Glomerular visceral epithelial cell (primary cell): ENCODE data around the gene OVCA2.

Experiments used
- DNase-seq: peaks from one replicate; pipeline ENCODE4 v3.0.0-alpha.2; 2016; ENCODE audit errors: extremely low spot score

OVCA2 gene

DNA sequence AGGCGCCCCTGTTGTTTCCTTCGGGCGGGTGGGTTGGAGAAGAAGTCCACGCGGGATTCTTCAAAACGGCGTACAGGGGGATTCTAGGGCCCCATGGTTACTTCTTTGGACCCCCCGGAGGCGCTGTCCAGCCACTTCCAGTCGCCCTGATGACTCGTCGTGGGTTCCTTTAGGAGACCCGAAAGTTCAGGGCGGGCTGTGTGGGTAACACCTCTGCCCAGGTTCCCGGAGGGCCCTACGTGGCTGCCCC is 12.4 kb downstream of the OVCA2 start:
- DNase-seq: no peak

DNA sequence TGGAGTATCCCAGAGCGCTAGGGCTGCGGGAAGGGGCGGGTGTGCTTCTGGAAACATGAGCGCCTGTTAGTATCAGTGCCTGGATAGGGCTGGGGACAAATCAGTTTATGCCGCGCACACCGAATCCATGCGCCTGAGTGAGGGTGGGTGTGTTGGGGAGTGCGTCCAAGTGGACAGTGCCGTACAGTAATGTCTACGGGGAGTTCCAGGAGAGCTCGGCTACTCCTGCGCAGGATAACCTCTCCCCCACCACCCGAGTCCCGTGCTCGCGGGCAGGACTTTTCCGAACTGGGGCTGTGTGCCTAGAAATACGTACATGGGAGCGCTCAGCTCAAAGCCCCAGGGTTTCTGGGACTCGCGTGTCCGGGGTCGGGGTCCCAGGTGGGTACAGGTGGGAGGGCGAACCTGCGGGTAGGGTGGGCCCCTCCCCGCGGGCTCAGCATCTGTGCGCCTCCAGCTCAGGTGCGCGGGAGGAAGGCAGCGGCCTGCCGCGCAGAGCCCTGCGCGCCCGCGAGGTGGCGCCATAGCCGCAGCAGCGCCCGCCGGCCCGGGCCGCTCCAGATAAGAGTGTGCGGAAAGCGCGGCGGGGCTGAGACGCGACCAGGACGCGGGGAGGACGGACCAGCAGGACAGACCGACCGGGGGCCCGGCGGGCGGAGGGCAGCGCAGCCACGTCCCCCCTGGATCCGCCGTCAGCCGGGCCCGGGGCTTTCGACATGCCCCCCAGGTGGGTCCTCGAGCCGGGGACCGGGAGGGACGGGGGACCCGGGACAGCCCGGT is 12.9 kb downstream of the OVCA2 start, which contains the start of gene HIC1:
HIC1 (plus strand) TSS at position 592 of the 780 bp plus-strand sequence. CDS start 1,588 bp downstream, outside the sequence.
- DNase-seq: peak; percentile 73

- no peak for DNase-seq
Measured at GRCh38 chr17:2055292-2056205, 13.7 kb downstream of the OVCA2 start.

GRCh38 chr17:2056206-2057174 is 14.7 kb downstream of the OVCA2 start:
- no peak for DNase-seq

- no peak for DNase-seq
Measured at GRCh38 chr17:2057175-2057759, 15.4 kb downstream of the OVCA2 start.

DNA sequence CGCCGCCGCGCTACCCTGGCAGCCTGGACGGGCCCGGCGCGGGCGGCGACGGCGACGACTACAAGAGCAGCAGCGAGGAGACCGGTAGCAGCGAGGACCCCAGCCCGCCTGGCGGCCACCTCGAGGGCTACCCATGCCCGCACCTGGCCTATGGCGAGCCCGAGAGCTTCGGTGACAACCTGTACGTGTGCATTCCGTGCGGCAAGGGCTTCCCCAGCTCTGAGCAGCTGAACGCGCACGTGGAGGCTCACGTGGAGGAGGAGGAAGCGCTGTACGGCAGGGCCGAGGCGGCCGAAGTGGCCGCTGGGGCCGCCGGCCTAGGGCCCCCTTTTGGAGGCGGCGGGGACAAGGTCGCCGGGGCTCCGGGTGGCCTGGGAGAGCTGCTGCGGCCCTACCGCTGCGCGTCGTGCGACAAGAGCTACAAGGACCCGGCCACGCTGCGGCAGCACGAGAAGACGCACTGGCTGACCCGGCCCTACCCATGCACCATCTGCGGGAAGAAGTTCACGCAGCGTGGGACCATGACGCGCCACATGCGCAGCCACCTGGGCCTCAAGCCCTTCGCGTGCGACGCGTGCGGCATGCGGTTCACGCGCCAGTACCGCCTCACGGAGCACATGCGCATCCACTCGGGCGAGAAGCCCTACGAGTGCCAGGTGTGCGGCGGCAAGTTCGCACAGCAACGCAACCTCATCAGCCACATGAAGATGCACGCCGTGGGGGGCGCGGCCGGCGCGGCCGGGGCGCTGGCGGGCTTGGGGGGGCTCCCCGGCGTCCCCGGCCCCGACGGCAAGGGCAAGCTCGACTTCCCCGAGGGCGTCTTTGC is 16.2 kb downstream of the OVCA2 start:
- DNase-seq: no peak

- no peak for DNase-seq
Measured at GRCh38 chr17:2058586-2059546, 17.0 kb downstream of the OVCA2 start.

DNA sequence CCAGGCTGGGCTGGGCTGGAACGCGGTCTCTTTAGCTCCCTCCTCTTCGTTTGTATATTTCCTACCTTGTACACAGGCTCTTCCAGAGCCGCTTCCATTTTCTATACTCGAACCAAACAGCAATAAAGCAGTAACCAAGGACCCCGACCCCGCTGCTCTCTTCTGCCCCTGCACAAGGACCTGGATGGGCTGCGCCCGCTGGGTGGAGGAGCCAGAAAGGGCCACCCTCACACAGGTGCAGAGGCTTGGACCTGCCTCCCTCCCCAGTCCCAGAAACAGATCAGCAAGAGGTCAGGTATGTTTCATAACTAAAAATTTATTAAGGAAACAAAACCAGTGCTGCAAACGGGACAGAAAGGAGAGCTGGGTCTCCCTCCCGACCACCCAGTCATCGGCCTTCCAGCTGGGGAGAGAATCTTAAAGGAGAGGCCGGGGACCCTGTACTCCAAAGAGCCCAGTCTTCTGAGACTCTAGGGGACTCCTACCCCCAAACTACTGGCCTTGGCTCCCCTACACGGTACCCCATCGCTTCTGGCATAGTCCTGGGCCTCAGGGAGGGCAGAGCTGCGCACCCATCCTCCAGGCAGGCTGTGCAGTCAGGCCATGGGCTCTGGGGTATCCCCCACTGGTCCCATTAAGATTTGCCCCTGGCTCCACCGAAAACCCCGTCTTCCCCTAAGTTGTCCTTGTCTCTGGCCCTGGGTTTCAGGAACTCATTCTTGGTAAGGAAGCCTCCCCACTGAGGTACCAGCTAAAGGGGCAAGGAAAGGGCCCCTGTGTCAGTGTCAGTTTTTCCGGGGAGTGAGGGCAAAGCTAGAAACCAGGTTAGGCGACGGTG is 17.9 kb downstream of the OVCA2 start:
- no peak for DNase-seq

DNA sequence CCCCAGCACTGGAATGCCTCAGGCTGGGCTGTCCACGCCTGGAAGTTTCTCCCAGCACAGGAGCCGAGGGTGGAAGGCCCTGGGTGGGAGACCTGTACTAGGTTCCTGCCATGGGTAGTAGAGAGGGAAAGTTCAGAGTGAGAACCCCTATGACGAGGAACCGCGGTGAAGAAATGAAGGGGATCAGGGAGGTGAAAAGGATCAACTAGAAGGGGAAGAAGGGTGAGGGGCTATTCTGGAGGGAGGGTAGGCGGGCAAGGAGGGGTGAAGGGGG is 18.5 kb downstream of the OVCA2 start:
- no peak for DNase-seq

- no peak for DNase-seq
Measured at GRCh38 chr17:2060681-2061440, 19.0 kb downstream of the OVCA2 start.

- DNase-seq: no peak
Measured at GRCh38 chr17:2061441-2061958, 19.7 kb downstream of the OVCA2 start.

GRCh38 chr17:2062571-2063183 is 20.9 kb downstream of the OVCA2 start:
- DNase-seq: no peak

DNA sequence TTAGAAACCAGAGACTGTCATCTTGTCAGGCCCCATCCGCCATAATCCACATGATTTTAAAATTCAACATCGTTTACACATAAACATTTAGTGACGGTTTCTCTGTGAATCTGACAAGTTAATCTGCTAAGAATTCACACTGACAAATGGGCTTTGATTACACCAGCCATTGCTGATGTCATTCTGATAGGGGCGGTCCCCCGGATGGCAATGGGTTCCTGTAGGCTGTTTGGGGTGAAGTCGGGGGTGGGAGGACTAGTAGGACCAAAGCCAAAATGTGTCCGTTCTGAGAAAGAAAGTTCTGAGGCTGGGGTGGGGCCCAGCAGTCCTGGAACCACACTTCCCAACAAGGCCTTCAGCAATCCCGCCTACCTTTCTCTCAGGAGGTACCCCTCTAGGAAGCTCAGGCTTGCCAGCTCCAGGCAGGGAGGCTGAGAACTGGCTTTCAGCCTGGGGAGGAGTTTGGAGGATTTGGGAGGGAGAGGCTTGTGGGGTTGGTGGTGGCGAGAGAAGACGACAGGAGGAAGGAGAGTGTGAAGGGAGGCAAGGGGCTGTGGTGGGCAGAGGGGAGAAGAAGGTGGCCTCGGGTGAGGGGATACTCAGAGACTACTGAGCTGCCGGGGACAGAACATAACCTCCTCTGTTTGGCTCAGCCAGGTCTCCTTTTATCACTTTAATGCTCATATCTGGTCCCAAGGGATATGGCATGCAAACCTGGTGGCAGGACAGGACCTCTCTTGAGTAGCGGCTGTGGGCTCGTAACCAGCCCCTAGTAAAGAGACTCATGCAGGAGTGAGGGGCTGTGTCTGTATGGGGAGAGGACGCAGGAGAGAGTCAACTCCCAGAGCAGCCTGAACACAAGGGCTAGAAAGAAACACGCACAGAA is 21.7 kb downstream of the OVCA2 start:
- DNase-seq: no peak

- no peak for DNase-seq
Measured at GRCh38 chr17:2064147-2064489, 22.3 kb downstream of the OVCA2 start.

GRCh38 chr17:2064520-2064971 is 22.7 kb downstream of the OVCA2 start:
- no peak for DNase-seq
